SU-DHL-6 (cell line): ENCODE results near the gene PLAGL1.
"Not testable (repeated sequence)": the region's sequence is repeated elsewhere in the genome, so short reads cannot be mapped to it uniquely, and the experiment has no call there.

Experiments
- H2AFZ ChIP-seq: fragments of 200-600 bp; sonication (generic); 2 replicates; pipeline ENCODE4 v1.6.1; 2014; ENCODE audit warnings: low read depth, mild to moderate bottlenecking, moderate library complexity, mixed read lengths, antibody characterized with exemption, low read length; ENCODE audit not compliant: severe bottlenecking
- H3F3A ChIP-seq: fragments of 200-600 bp; shearing (Covaris generic); 2 replicates; pipeline ENCODE4 v1.6.0; 2016; ENCODE audit warnings: antibody characterized with exemption, mild to moderate bottlenecking; ENCODE audit not compliant: insufficient read depth
- H3K27ac ChIP-seq: fragments of 200-600 bp; sonication (generic); 2 replicates; pipeline ENCODE4 v1.5.1; 2016; ENCODE audit warnings: low read depth, mild to moderate bottlenecking, low read length, moderate library complexity, mixed read lengths
- H3K27me3 ChIP-seq: fragments of 200-600 bp; sonication (generic), shearing (Covaris generic); 2 replicates; pipeline ENCODE4 v1.6.0; 2014; ENCODE audit warnings: mild to moderate bottlenecking, low read length
- H3K36me3 ChIP-seq: fragments of 200-600 bp; sonication (generic); 2 replicates; pipeline ENCODE4 v1.6.1; 2014; ENCODE audit warnings: mild to moderate bottlenecking, low read length, mixed read lengths
- H3K4me2 ChIP-seq: fragments of 300-600, 200-600 bp; shearing (Covaris generic), sonication (generic); 2 replicates; pipeline ENCODE4 v1.6.0; 2014; ENCODE audit warnings: low read length, low read depth, mild to moderate bottlenecking; ENCODE audit not compliant: poor library complexity, severe bottlenecking
- H3K4me3 ChIP-seq: fragments of 200-600 bp; sonication (generic); 2 replicates; pipeline ENCODE4 v1.5.1; 2014; ENCODE audit warnings: antibody characterized with exemption, low read length, mild to moderate bottlenecking, mixed read lengths; ENCODE audit not compliant: insufficient read depth, poor library complexity, severe bottlenecking
- H3K79me2 ChIP-seq: fragments of 200-600 bp; sonication (generic); 2 replicates; pipeline ENCODE4 v1.6.1; 2014; ENCODE audit warnings: mild to moderate bottlenecking, low read length, moderate library complexity; ENCODE audit not compliant: insufficient read depth
- H3K9ac ChIP-seq: fragments of 200-600 bp; sonication (generic); 2 replicates; pipeline ENCODE4 v1.7.0; 2014; ENCODE audit warnings: mild to moderate bottlenecking, low read length
- H3K9me2 ChIP-seq: fragments of 200-600 bp; sonication (generic); replicated peaks from 2 replicates; pipeline ENCODE4 v1.6.1; 2014; ENCODE audit warnings: low read length; ENCODE audit not compliant: insufficient read depth
- H3K9me3 ChIP-seq: fragments of 200-600 bp; sonication (generic); 2 replicates; pipeline ENCODE4 v1.6.1; 2014; ENCODE audit warnings: low read length, mixed read lengths; ENCODE audit not compliant: insufficient read depth
- H4K20me1 ChIP-seq: fragments of 200-600 bp; sonication (generic); 2 replicates; pipeline ENCODE4 v1.6.1; 2014; ENCODE audit warnings: low read depth, mild to moderate bottlenecking, antibody characterized with exemption, low read length, moderate library complexity, mixed read lengths
- CTCF ChIP-seq: fragments of 200-600 bp; sonication (generic); IDR thresholded peaks from one replicate; pipeline ENCODE4 v1.5.1; 2017; ENCODE audit warnings: antibody characterized with exemption, mild to moderate bottlenecking, low read length, moderate library complexity; ENCODE audit not compliant: insufficient read depth, poor library complexity, severe bottlenecking
- EZH2phosphoT487 ChIP-seq: fragments of 200-600 bp; sonication (generic), shearing (Covaris generic); conservative IDR thresholded peaks from 2 replicates; pipeline ENCODE4 v1.6.1; 2018; ENCODE audit warnings: mild to moderate bottlenecking, antibody characterized with exemption, low read length, moderate library complexity, mixed read lengths

The PLAGL1 gene

GRCh38 chr6:144052488-144052887, 44.4 kb upstream of the PLAGL1 start:
- TF ChIP-seq CTCF (no peak), EZH2phosphoT487 (no peak)
- Histone ChIP-seq H3K9ac (no peak overlapping the region), H3K4me2 (no peak overlapping the region), H3F3A (no peaks in the 10 kb centered on the region), H3K27me3 (no peaks in the 10 kb centered on the region), H3K4me3 (no peak overlapping the region), H3K9me3 (no peaks in the 10 kb centered on the region), H3K27ac (no peak overlapping the region), H3K9me2 (no peaks in the 10 kb centered on the region), H2AFZ (no peak overlapping the region), H3K36me3 (no peaks in the 10 kb centered on the region), H4K20me1 (no peaks in the 10 kb centered on the region), H3K79me2 (no peaks in the 10 kb centered on the region)

- no peaks in the 10 kb centered on the region for H3K9me3 ChIP-seq
- H4K20me1 ChIP-seq: no peaks in the 10 kb centered on the region
- H3K27ac ChIP-seq: no peak overlapping the region
Observed at GRCh38 chr6:144049386-144049785, 41.3 kb upstream of the PLAGL1 start.

GRCh38 chr6:144047688-144048087, 39.6 kb upstream of the PLAGL1 start:
- H2AFZ ChIP-seq: no peak overlapping the region
- no peaks in the 10 kb centered on the region for H3K79me2 ChIP-seq
- no peak overlapping the region for H3K4me3 ChIP-seq
- H3K4me2 ChIP-seq: no peak overlapping the region
- H3F3A ChIP-seq: no peaks in the 10 kb centered on the region
- H3K9me2 ChIP-seq: no peaks in the 10 kb centered on the region
- no peak for TF ChIP-seq EZH2phosphoT487
- no peak for TF ChIP-seq CTCF
- H3K9ac ChIP-seq: no peak overlapping the region
- no peaks in the 10 kb centered on the region for H4K20me1 ChIP-seq
- no peaks in the 10 kb centered on the region for H3K27me3 ChIP-seq
- H3K27ac ChIP-seq: no peak overlapping the region
- H3K36me3 ChIP-seq: no peaks in the 10 kb centered on the region
- no peaks in the 10 kb centered on the region for H3K9me3 ChIP-seq

More at GRCh38 chr6:144049386-144049785, 41.3 kb upstream of the PLAGL1 start:
- Histone ChIP-seq H3K27me3 (no peaks in the 10 kb centered on the region), H3K9ac (no peak overlapping the region), H2AFZ (no peak overlapping the region), H3K4me2 (no peak overlapping the region), H3K79me2 (no peaks in the 10 kb centered on the region), H3K4me3 (no peak overlapping the region), H3F3A (no peaks in the 10 kb centered on the region), H3K9me2 (no peaks in the 10 kb centered on the region), H3K36me3 (no peaks in the 10 kb centered on the region)
- no peak for TF ChIP-seq CTCF
- no peak for TF ChIP-seq EZH2phosphoT487

GRCh38 chr6:144046672-144047071, 38.6 kb upstream of the PLAGL1 start:
- H3K9me3 ChIP-seq, H3K9me2 ChIP-seq, H3K27ac ChIP-seq: not testable (repeated sequence)

GRCh38 chr6:144044989-144045388, 36.9 kb upstream of the PLAGL1 start:
- not testable (repeated sequence) for H3K27me3 ChIP-seq, H3K27ac ChIP-seq, H4K20me1 ChIP-seq, H3K9me3 ChIP-seq, H3K9ac ChIP-seq, H3F3A ChIP-seq, H3K4me2 ChIP-seq, H3K36me3 ChIP-seq, H3K79me2 ChIP-seq, H2AFZ ChIP-seq, H3K9me2 ChIP-seq, H3K4me3 ChIP-seq

More at GRCh38 chr6:144046672-144047071, 38.6 kb upstream of the PLAGL1 start:
- not testable (repeated sequence) for H4K20me1 ChIP-seq, H3K4me2 ChIP-seq, H3K79me2 ChIP-seq, H3K4me3 ChIP-seq, H3K9ac ChIP-seq, H2AFZ ChIP-seq, H3K27me3 ChIP-seq, H3F3A ChIP-seq, H3K36me3 ChIP-seq
